COLO829 (cell line): ENCODE measurements around the gene LSM12.
"Not testable (repeated sequence)": the region's sequence is repeated elsewhere in the genome, so short reads cannot be mapped to it uniquely, and the experiment has no call there.

ENCODE experiments used
- DNase-seq: peaks from one replicate; pipeline ENCODE4 v3.0.0; 2012; ENCODE audit warnings: low spot score

LSM12 gene

GRCh38 chr17:44044071-44044470 lies 22.4 kb downstream of the LSM12 start:
- no peak for DNase-seq

- DNase-seq, result no peak
Measured at GRCh38 chr17:44043272-44043696, 23.2 kb downstream of the LSM12 start.

- DNase-seq, result no peak
Measured at GRCh38 chr17:44039829-44040635, 26.4 kb downstream of the LSM12 start.

GRCh38 chr17:44038604-44039011 lies 27.9 kb downstream of the LSM12 start:
- no peak for DNase-seq

- no peak for DNase-seq
Measured at GRCh38 chr17:44037471-44037870, 29.0 kb downstream of the LSM12 start.

- not testable (repeated sequence) for DNase-seq
Measured at GRCh38 chr17:44034688-44035087, 31.8 kb downstream of the LSM12 start.

- no peak for DNase-seq
Measured at GRCh38 chr17:44033861-44034408, 32.5 kb downstream of the LSM12 start.

- DNase-seq, result no peak
Measured at GRCh38 chr17:44030482-44030881, 36.0 kb downstream of the LSM12 start.

- DNase-seq, result no peak
Measured at GRCh38 chr17:44029736-44030135, 36.7 kb downstream of the LSM12 start.

GRCh38 chr17:44024853-44025252 lies 41.6 kb downstream of the LSM12 start:
- no peak for DNase-seq

- DNase-seq, result no peak
Measured at GRCh38 chr17:44024271-44024663, 42.2 kb downstream of the LSM12 start.

- DNase-seq, result no peak
Measured at GRCh38 chr17:44023545-44024270, 42.8 kb downstream of the LSM12 start.

GRCh38 chr17:44022246-44022645 lies 44.2 kb downstream of the LSM12 start:
- DNase-seq, result no peak

GRCh38 chr17:44021227-44021626 lies 45.2 kb downstream of the LSM12 start:
- not testable (repeated sequence) for DNase-seq

GRCh38 chr17:44014437-44015172 lies 51.9 kb downstream of the LSM12 start, which contains the start of gene TMEM101:
Gene TMEM101 (minus strand): TSS chr17:44014963. CDS start chr17:44014952, 11 bp downstream.
- peak; percentile 99 for DNase-seq

- DNase-seq, result no peak
Measured at GRCh38 chr17:44014133-44014436, 52.4 kb downstream of the LSM12 start.

- DNase-seq, result no peak
Measured at GRCh38 chr17:44012874-44013273, 53.6 kb downstream of the LSM12 start.

- no peak for DNase-seq
Measured at GRCh38 chr17:44012391-44012790, 54.1 kb downstream of the LSM12 start.

GRCh38 chr17:44011876-44012275 lies 54.6 kb downstream of the LSM12 start:
- DNase-seq, result no peak

- no peak for DNase-seq
Measured at GRCh38 chr17:44010966-44011647, 55.4 kb downstream of the LSM12 start.

GRCh38 chr17:44008205-44008909 lies 58.1 kb downstream of the LSM12 start:
- no peak for DNase-seq
